Measurements from ENCODE around the gene IRF6.

The IRF6 gene

DNA sequence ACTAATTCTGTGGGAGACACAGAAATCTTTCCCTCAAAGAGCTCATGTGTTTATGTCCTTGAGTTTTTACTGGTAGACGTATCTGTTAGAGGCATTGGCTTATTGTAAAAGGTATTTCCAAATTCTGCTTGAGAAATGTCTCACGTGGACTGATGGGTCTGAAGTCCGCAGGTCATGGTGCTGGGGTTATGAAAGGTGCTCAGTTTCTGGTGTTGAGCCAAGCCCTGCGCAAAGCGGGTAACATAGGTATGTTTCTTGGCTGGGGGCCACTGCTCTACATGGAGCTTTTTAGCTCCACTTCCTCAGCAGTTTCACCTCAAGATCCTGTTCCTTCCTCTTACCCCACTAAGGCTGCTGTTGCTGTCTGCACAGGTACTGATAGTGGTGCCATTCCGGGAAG lies 32.6 kb upstream of the IRF6 start:
- DNase-seq (ENCODE audit: low read depth): no peak
- TF ChIP-seq MYC (IDR thresholded peaks at IDR 0.05; ENCODE audit: low read depth, low read length): no peak
- TF ChIP-seq, protein P1, sequence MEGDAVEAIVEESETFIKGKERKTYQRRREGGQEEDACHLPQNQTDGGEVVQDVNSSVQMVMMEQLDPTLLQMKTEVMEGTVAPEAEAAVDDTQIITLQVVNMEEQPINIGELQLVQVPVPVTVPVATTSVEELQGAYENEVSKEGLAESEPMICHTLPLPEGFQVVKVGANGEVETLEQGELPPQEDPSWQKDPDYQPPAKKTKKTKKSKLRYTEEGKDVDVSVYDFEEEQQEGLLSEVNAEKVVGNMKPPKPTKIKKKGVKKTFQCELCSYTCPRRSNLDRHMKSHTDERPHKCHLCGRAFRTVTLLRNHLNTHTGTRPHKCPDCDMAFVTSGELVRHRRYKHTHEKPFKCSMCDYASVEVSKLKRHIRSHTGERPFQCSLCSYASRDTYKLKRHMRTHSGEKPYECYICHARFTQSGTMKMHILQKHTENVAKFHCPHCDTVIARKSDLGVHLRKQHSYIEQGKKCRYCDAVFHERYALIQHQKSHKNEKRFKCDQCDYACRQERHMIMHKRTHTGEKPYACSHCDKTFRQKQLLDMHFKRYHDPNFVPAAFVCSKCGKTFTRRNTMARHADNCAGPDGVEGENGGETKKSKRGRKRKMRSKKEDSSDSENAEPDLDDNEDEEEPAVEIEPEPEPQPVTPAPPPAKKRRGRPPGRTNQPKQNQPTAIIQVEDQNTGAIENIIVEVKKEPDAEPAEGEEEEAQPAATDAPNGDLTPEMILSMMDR (IDR thresholded peaks at IDR 0.05; ENCODE audit: low read depth, low read length): no peak
- TF ChIP-seq, protein P2, sequence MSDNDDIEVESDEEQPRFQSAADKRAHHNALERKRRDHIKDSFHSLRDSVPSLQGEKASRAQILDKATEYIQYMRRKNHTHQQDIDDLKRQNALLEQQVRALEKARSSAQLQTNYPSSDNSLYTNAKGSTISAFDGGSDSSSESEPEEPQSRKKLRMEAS (IDR thresholded peaks at IDR 0.05; ENCODE audit: low read depth, low read length): no peak
- no peak for TF ChIP-seq POLR2A (IDR thresholded peaks at IDR 0.05; ENCODE audit: extremely low read depth, insufficient read length)

DNA sequence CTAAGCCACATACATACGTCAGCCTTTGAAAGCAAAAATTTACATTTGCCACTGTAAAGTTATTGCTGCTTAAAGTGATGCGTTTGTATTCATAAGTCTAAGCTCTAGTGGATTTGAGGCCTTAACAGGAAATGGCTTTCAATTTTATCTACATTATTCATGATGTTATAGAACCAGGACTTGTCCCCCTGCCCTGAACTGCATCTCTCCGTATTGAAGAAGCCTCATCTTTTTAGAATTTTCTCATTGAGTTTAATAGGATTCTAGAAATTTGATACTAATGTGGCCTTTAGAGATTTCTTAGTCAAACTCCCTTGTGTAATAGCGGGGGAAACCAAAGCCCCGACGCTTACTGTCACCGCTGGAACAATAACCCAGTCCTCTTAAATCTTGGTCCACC lies 31.7 kb upstream of the IRF6 start:
- no peak for DNase-seq (ENCODE audit: low read depth)
- TF ChIP-seq, protein P2 (IDR thresholded peaks at IDR 0.05; ENCODE audit: low read depth, low read length): no peak
- TF ChIP-seq POLR2A (IDR thresholded peaks at IDR 0.05; ENCODE audit: extremely low read depth, insufficient read length): no peak
- TF ChIP-seq, protein P1 (IDR thresholded peaks at IDR 0.05; ENCODE audit: low read depth, low read length): no peak
- TF ChIP-seq MYC (IDR thresholded peaks at IDR 0.05; ENCODE audit: low read depth, low read length): no peak
- H3K4me3 ChIP-seq (ENCODE audit: low read depth, low read length): no peak overlapping the region

More for the DNA sequence above, 32.6 kb upstream of the IRF6 start:
- H3K4me3 ChIP-seq (ENCODE audit: low read depth, low read length): no peak overlapping the region

DNA sequence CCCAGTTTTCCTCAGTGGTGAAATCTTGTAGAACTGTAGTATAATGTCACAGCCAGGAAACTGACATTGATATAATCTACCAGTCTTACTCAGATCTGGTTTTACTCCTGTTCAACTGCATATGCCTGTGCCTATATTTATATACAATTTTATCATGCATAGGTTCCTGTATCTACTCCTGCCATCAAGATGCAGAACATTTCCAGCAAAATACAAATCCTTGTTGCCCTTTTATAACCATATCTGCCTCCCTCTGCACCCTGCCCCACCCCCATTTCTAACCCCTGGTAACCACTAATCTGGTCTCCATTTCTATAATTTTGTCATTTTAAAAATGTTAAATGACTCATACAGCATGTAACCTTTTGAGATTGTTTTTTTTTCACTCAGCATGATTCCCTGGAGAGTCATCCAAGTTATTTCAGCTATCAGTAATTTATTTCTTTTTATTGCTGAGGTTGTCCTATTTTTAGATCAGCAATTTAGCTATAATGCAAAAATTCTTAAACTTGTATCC lies 29.9 kb upstream of the IRF6 start:
- no peak overlapping the region for H3K4me3 ChIP-seq (ENCODE audit: low read depth, low read length)
- TF ChIP-seq, protein P1 (IDR thresholded peaks at IDR 0.05; ENCODE audit: low read depth, low read length): no peak
- no peak for TF ChIP-seq MYC (IDR thresholded peaks at IDR 0.05; ENCODE audit: low read depth, low read length)
- no peak for TF ChIP-seq POLR2A (IDR thresholded peaks at IDR 0.05; ENCODE audit: extremely low read depth, insufficient read length)
- TF ChIP-seq, protein P2 (IDR thresholded peaks at IDR 0.05; ENCODE audit: low read depth, low read length): no peak
- no peak for DNase-seq (ENCODE audit: low read depth)

DNA sequence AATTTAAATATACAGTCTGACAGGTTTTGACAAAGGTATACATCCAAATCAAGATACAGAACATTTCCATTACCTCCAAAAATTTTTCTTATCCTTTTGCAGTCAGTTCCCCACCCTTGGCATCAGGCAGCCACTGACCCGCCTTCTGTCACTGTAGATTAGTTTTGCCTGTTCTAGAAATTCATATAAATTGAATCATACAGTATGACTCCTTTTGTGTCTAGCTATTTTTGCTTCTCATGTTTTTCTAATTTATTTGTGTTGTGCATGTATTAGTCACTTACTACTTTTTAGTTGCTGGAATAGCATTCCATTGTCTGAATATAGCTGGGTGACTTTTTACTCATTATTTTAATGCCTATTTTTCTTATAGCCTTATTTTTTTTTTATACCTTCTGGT lies 25.7 kb upstream of the IRF6 start:
- TF ChIP-seq, protein P1 (IDR thresholded peaks at IDR 0.05; ENCODE audit: low read depth, low read length): no peak
- TF ChIP-seq, protein P2 (IDR thresholded peaks at IDR 0.05; ENCODE audit: low read depth, low read length): no peak
- TF ChIP-seq MYC (IDR thresholded peaks at IDR 0.05; ENCODE audit: low read depth, low read length) (no peak), POLR2A (IDR thresholded peaks at IDR 0.05; ENCODE audit: extremely low read depth, insufficient read length) (no peak)
- DNase-seq (ENCODE audit: low read depth): no peak
- no peak overlapping the region for H3K4me3 ChIP-seq (ENCODE audit: low read depth, low read length)

DNA sequence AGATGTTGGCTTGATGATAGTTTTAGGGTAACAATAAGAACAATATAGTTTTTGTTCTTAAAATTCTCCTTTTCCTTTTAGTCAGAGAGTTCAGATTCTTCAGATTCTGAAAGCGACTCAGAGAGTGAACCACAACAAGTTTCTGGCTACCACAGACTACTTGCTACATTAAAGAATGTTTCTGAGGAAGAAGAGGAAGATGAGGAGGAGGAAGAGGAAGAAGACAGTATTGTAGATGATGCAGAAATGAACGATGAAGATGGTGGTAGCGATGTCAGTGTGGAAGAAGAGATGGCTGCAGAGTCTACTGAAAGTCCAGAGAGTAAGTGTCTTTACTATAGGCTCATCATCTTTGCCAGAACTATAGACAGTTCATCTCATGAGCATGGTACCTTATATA lies 24.8 kb upstream of the IRF6 start:
- no peak for DNase-seq (ENCODE audit: low read depth)
- TF ChIP-seq POLR2A (IDR thresholded peaks at IDR 0.05; ENCODE audit: extremely low read depth, insufficient read length) (no peak), MYC (IDR thresholded peaks at IDR 0.05; ENCODE audit: low read depth, low read length) (no peak)
- TF ChIP-seq, protein P2 (IDR thresholded peaks at IDR 0.05; ENCODE audit: low read depth, low read length): no peak
- TF ChIP-seq, protein P1 (IDR thresholded peaks at IDR 0.05; ENCODE audit: low read depth, low read length): no peak
- H3K4me3 ChIP-seq (ENCODE audit: low read depth, low read length): no peak overlapping the region

Measured in NB4 (cell line).